ENCODE data around the gene STAC2. TPM values are rescaled to one million over a fixed set of nuclear protein-coding genes. Genes with fewer than 3 reads are reported as not detected.

Gene STAC2
- total RNA-seq, 2 donors from 2014 or later = 0.11 to 0.15 TPM

DNA sequence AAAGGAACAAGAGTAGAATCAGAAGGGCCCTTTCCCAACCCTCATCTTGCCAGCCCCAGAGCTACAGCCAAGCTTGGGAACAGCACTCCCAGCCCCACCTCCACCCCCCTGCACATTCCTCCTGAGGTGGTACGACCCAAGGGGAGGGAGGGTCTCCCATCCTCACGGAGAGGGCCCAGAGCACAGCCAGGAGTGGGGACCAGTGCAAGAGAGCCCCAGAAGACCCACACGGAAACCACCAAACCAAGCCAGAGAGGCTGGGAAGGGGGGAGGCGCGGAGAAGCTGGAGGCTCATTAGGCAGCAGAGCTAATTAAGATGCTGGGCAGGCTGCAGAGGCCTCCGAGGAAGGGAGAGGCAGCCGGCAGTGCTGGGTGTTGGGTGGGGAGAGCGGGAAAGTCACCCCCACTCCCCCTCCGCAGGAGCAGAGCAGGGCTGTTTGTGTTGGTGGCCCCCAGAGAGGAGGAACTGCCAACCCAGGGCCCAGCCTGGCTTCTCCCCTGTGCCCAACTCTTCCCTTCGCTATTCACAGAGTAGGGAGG is 30.7 kb downstream of the STAC2 start:
- DNase-seq = no peak
- Histone ChIP-seq H3K36me3 (no peaks in the 10 kb centered on the region), H3K9me3 (no peaks in the 10 kb centered on the region), H3K4me3 (no peak overlapping the region), H3K27me3 (no peaks in the 10 kb centered on the region), H3K27ac (no peak overlapping the region), H3K9ac (ENCODE audit: low read depth in 2 of 2, low read length in 2 of 2) (no peak overlapping the region), H3K4me1 (no peaks in the 10 kb centered on the region)
- TF ChIP-seq, protein P1, sequence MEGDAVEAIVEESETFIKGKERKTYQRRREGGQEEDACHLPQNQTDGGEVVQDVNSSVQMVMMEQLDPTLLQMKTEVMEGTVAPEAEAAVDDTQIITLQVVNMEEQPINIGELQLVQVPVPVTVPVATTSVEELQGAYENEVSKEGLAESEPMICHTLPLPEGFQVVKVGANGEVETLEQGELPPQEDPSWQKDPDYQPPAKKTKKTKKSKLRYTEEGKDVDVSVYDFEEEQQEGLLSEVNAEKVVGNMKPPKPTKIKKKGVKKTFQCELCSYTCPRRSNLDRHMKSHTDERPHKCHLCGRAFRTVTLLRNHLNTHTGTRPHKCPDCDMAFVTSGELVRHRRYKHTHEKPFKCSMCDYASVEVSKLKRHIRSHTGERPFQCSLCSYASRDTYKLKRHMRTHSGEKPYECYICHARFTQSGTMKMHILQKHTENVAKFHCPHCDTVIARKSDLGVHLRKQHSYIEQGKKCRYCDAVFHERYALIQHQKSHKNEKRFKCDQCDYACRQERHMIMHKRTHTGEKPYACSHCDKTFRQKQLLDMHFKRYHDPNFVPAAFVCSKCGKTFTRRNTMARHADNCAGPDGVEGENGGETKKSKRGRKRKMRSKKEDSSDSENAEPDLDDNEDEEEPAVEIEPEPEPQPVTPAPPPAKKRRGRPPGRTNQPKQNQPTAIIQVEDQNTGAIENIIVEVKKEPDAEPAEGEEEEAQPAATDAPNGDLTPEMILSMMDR (IDR thresholded peaks at IDR 0.05) = no peak
- intact Hi-C loops (cut with DNase I) = no loop called here

DNA sequence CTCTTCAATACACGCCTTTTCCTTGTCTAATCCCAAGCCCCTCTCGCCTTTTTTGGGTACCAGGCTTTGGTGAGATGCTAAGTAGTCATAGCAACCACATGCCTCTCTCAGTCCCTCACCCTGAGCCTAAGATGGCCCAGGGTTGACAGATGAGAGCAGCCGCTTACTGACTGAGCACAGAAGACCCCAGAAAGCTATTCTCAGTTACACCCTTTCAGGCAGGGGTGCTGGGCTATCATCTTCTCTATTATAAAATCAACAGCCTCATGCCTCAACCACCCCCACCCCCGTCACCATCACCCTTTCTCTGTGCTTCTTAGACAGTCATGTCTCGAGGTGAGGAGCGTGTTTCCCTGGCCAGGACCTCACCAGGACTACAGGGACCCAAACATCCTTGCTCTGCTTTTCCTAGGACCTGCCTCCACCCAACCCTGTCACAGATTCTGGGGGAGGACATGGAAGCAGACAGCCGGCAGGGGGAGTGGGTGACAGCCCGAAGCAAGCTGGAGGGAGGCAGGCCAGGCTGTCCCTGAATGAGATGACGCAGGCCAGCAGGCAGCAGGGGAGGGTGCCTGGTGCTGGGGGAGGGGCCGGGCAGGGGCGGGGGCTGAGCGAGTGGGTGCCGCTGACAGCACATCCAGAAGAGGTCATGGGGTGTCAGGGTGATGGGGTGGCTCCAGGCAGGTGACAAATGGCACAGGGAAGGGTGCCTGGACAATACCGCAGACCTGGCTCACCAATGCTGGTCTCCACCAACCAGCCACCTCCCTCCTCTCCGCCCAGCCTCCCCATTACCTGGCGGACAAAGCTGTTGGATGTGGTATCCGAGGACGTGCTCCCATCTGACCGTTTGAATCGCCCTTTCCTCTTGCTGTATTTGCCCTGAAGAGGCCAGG is 31.4 kb downstream of the STAC2 start:
- no peak overlapping the region for H3K9ac ChIP-seq (ENCODE audit: low read depth in 2 of 2, low read length in 2 of 2)
- H3K27ac ChIP-seq = no peak overlapping the region
- TF ChIP-seq, protein P1 (IDR thresholded peaks at IDR 0.05) = no peak
- intact Hi-C loops (cut with DNase I) = no loop called here
- no peaks in the 10 kb centered on the region for H3K36me3 ChIP-seq
- no peak overlapping the region for H3K4me3 ChIP-seq
- H3K9me3 ChIP-seq = no peaks in the 10 kb centered on the region
- H3K4me1 ChIP-seq = no peaks in the 10 kb centered on the region
- no peaks in the 10 kb centered on the region for H3K27me3 ChIP-seq
- no peak for DNase-seq

DNA sequence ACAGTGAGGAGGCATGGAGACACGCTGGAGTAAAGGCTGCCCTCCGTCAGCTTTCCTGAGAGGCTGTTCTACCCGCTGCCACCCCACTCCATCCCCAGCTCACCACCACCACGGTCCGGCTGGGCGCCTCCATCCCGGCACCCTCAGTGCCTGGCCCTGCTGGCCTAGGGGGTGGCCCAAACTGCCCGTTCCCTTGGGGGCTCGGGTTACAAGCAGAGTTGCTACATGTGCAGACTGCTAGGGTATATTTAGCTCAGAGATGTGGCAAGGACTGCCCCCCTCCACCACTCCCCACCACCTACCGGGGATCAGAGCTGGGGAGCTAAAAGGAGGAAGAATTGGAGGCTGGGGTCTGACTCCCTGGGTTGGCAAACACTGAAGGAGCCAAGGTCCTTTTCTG is 32.4 kb downstream of the STAC2 start:
- intact Hi-C loops (cut with DNase I) = no loop called here
- no peak for DNase-seq
- no peaks in the 10 kb centered on the region for H3K36me3 ChIP-seq

DNA sequence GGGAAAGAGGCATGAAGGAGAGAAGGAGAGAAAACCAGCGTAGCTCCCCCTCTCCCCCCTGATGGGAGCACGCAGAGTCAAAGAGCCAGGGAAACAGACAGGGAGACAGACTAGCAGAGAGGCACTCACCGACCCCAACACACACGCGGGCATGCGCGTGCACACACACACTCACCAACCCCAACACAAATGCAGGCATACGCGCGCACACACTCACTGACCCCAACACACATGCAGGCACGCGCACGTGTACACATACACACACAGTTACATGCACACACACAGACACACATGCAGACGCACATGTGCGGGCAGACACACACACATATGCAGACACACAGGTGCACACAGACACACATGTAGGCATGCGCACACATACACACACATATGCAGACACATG is 32.8 kb downstream of the STAC2 start:
- no peaks in the 10 kb centered on the region for H3K9me3 ChIP-seq
- no peak for DNase-seq
- H3K36me3 ChIP-seq = no peaks in the 10 kb centered on the region
- H3K4me3 ChIP-seq = no peak overlapping the region
- H3K27me3 ChIP-seq = no peaks in the 10 kb centered on the region
- TF ChIP-seq, protein P1 (IDR thresholded peaks at IDR 0.05) = no peak
- H3K27ac ChIP-seq = no peak overlapping the region
- intact Hi-C loops (cut with DNase I) = no loop called here
- H3K9ac ChIP-seq (ENCODE audit: low read depth in 2 of 2, low read length in 2 of 2) = no peak overlapping the region
- H3K4me1 ChIP-seq = no peaks in the 10 kb centered on the region

More for the DNA sequence above, 32.4 kb downstream of the STAC2 start:
- Histone ChIP-seq H3K27me3 (no peaks in the 10 kb centered on the region), H3K4me1 (no peaks in the 10 kb centered on the region), H3K9ac (ENCODE audit: low read depth in 2 of 2, low read length in 2 of 2) (no peak overlapping the region), H3K4me3 (no peak overlapping the region), H3K27ac (no peak overlapping the region), H3K9me3 (no peaks in the 10 kb centered on the region)
- TF ChIP-seq, protein P1 (IDR thresholded peaks at IDR 0.05) = no peak

DNA sequence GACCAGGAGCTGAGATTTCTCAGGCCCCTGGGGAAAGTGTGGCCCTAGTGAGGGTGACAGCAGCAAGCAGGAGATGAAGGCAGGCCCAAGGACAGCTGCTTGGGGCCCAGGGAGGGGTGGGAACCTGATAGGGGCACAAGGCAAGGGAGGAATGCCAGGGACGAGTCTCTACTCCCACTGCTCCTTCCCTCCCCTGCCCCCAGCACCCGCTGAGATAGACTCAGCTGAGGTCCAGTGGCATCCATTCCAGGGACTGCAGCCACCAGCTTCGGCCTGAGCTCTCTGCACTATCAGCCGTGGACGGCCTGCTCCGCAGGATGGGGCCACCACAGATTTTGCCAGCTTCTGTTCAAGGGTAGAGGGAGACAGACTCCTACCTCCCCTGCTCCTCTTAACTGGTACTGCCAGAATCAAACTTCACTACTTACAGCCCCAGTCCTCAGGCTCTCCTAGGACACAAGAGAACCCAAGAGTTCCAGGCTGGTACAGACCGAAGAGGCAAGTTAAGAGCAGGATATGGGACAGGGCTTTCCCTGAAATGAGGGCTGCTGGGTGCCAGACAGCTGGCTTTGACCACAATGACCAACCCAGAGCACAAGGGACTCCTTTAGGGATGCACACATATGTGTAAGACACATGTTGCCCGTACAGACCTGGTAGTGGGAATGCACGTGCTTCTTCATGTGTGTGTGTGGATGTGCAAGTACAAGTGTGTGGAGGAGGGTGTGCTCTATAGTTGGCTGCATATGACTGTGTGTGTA is 33.8 kb downstream of the STAC2 start:
- H3K27ac ChIP-seq = no peak overlapping the region
- TF ChIP-seq, protein P1 (IDR thresholded peaks at IDR 0.05) = no peak
- H3K9ac ChIP-seq (ENCODE audit: low read depth in 2 of 2, low read length in 2 of 2) = no peak overlapping the region
- H3K27me3 ChIP-seq = no peaks in the 10 kb centered on the region
- no peak for DNase-seq
- H3K9me3 ChIP-seq = no peaks in the 10 kb centered on the region
- H3K4me1 ChIP-seq = peaks cover 5% of the 10 kb centered on the region
- no peaks in the 10 kb centered on the region for H3K36me3 ChIP-seq
- intact Hi-C loops (cut with DNase I) = no loop called here
- no peak overlapping the region for H3K4me3 ChIP-seq

Measured in colonic mucosa (tissue), 4 donors.